ENCODE measurements around the gene CAMTA1.

The CAMTA1 gene

GRCh38 chr1:6822530-6823359, 37.5 kb downstream of the CAMTA1 start:
- TF ChIP-seq CTCF (IDR thresholded peaks at IDR 0.05; ENCODE audit: borderline replicate concordance, insufficient read depth, low read depth, low read length), result no peak
- no peak overlapping the region for H3K4me3 ChIP-seq (ENCODE audit: low read depth, low read length)

GRCh38 chr1:6823793-6824192, 38.5 kb downstream of the CAMTA1 start:
- H3K4me3 ChIP-seq (ENCODE audit: low read depth, low read length), result no peak overlapping the region

GRCh38 chr1:6824665-6825368, 39.6 kb downstream of the CAMTA1 start:
- H3K4me3 ChIP-seq (ENCODE audit: low read depth, low read length), result no peak overlapping the region
- no peak for TF ChIP-seq CTCF (IDR thresholded peaks at IDR 0.05; ENCODE audit: borderline replicate concordance, insufficient read depth, low read depth, low read length)

More at GRCh38 chr1:6823793-6824192, 38.5 kb downstream of the CAMTA1 start:
- TF ChIP-seq CTCF (IDR thresholded peaks at IDR 0.05; ENCODE audit: borderline replicate concordance, insufficient read depth, low read depth, low read length), result no peak

GRCh38 chr1:6825828-6826227, 40.6 kb downstream of the CAMTA1 start:
- no peak for TF ChIP-seq CTCF (IDR thresholded peaks at IDR 0.05; ENCODE audit: borderline replicate concordance, insufficient read depth, low read depth, low read length)
- no peak overlapping the region for H3K4me3 ChIP-seq (ENCODE audit: low read depth, low read length)

GRCh38 chr1:6827079-6827478, 41.8 kb downstream of the CAMTA1 start:
- no peak for TF ChIP-seq CTCF (IDR thresholded peaks at IDR 0.05; ENCODE audit: borderline replicate concordance, insufficient read depth, low read depth, low read length)
- H3K4me3 ChIP-seq (ENCODE audit: low read depth, low read length), result no peak overlapping the region

GRCh38 chr1:6827630-6828165, 42.4 kb downstream of the CAMTA1 start:
- no peak for TF ChIP-seq CTCF (IDR thresholded peaks at IDR 0.05; ENCODE audit: borderline replicate concordance, insufficient read depth, low read depth, low read length)
- no peak overlapping the region for H3K4me3 ChIP-seq (ENCODE audit: low read depth, low read length)
